Activated naive CD8-positive, alpha-beta T cell treated with anti-CD3 and anti-CD28 coated beads for 36 hours (primary cell): ENCODE measurements around the gene KPNA4. TPM values are rescaled to one million over a fixed set of nuclear protein-coding genes. Genes with fewer than 3 reads are reported as not detected.
"Not testable (repeated sequence)": the region's sequence is repeated elsewhere in the genome, so short reads cannot be mapped to it uniquely, and the experiment has no call there.

ENCODE experiments used
- DNase-seq: peaks from one replicate; pipeline ENCODE4 v3.0.0; 2021
- H3K27ac Mint-ChIP-seq: one replicate; pipeline ENCODE4 v1.8.0; 2022; ENCODE audit warnings: mild to moderate bottlenecking, moderate library complexity, mixed read lengths
- H3K27me3 Mint-ChIP-seq: one replicate; pipeline ENCODE4 v1.8.0; 2022; ENCODE audit warnings: mild to moderate bottlenecking, mixed read lengths
- H3K36me3 Mint-ChIP-seq: one replicate; pipeline ENCODE4 v1.8.0; 2021; ENCODE audit warnings: mild to moderate bottlenecking, mixed read lengths
- H3K4me1 Mint-ChIP-seq: one replicate; pipeline ENCODE4 v1.8.0; 2021; ENCODE audit warnings: mixed read lengths
- H3K4me3 Mint-ChIP-seq: one replicate; pipeline ENCODE4 v1.8.0; 2022; ENCODE audit warnings: mild to moderate bottlenecking, moderate library complexity, mixed read lengths
- H3K9me3 Mint-ChIP-seq: one replicate; pipeline ENCODE4 v1.8.0; 2022; ENCODE audit warnings: mixed read lengths
- total RNA-seq, 2 experiments: library from RNA; stranded (reverse); gene quantifications; one replicate each; pipeline ENCODE4 v1.2.3, GENCODE V29; 2021

KPNA4 gene
- total RNA-seq = 10 to 100 TPM; 64.8 to 67.8 TPM

DNA sequence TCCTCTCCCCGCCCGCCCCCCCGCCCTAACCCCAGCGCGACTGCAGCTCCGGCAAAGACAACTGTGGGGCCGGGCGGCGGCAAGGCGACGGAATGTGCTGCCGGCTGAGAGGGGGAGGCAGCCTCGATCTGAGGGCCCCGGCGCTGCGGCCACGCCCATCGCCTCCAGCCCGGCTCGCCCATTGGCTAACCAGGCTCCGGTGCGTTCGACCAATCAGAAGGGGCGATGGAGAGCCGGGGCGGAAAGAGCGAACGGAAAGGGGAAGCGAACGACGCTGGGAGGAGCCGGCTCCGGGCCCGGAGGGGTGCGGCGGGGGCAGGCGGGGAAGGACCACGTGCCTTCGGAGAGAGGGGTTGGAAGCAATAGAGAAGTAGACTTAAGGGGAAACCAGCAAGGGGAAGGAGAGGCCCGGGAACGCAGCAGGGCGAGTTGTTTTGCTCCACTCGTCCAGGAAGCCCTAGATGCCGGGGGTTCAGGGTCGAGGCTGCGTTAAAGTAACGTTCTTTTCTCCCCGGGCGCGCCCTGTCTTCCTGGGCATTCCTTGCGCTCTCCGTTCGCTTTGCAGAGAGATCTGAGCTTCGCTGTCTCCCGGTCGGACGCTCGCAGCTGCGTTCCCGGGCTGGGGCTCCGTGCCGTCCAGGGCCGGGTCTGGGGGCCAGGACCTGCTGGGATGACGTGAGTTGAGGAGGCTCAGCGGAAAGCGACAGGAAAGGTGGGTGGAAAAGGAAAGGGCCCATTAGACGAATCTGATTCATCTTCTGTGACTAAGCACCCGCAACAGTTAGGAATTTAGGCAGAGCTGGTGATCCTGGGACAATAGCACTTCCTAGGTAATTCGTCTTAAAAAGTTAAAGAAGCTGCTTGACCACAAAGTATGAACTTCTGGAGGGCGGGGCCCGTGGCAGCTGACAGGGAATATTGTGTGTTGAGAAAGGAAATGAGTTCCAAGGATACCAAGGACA, at the start of gene KPNA4:
Gene KPNA4 (minus strand): TSS at position 130 of the 962 bp plus-strand sequence. CDS start 289 bp downstream, outside the sequence.
- H3K36me3 Mint-ChIP-seq = peaks cover 55% of the 10 kb centered on the region
- peaks cover 39% of the 10 kb centered on the region for H3K4me1 Mint-ChIP-seq
- H3K9me3 Mint-ChIP-seq = peaks cover 6% of the 10 kb centered on the region
- peak within 1 kb of the TSS; percentile 97 for H3K27ac Mint-ChIP-seq
- DNase-seq = peak; percentile 97
- H3K4me3 Mint-ChIP-seq = peak within 1 kb of the TSS; percentile 96
- no peaks in the 10 kb centered on the region for H3K27me3 Mint-ChIP-seq

DNA sequence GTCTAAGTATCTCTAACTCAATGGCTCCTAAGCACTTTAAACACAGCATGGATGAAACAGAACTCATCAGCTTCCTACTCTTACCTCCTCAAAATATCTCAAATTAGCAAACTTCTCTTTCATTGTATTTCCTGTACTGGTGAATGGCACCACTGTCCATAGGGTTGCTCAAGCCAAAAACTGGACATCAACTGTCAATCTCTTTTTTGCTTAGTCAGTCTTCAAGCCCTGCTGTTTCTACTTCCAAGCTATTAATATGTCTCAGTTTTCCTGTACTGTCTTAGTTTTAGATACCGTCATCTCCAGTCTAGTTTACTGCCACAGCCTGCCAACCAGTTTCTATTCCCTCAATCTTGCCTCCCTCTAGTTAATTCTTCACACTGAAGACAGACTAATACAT, 48.3 kb upstream of the KPNA4 start:
- Mint-ChIP-seq H3K27ac (no peak overlapping the region), H3K27me3 (peaks cover 21% of the 10 kb centered on the region), H3K36me3 (no peaks in the 10 kb centered on the region), H3K4me1 (no peaks in the 10 kb centered on the region), H3K9me3 (no peaks in the 10 kb centered on the region), H3K4me3 (no peak overlapping the region)
- no peak for DNase-seq

GRCh38 chr3:160612386-160613075, 47.2 kb upstream of the KPNA4 start:
- Mint-ChIP-seq H3K27me3 (peaks cover 15% of the 10 kb centered on the region), H3K27ac (no peak overlapping the region), H3K4me1 (no peaks in the 10 kb centered on the region), H3K9me3 (no peaks in the 10 kb centered on the region), H3K36me3 (no peaks in the 10 kb centered on the region), H3K4me3 (no peak overlapping the region)
- DNase-seq = no peak

DNA sequence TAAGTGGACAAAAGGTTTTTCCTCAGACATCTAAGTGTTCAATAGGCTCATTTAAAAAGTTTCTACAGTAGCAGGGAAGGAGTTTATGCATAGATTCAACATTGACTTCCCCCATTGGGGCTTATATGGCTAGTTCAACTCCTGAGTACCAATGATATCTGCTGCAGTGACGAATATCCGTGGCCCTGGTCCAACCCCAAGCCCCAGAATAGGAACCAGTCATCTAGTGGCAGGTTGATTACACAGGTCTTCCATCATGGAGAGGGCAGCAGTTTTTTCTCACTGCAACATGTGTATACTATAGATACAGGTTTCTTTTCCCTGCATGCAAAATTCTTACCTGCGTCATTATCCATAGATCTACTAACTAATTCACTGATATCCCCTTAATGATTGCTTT, 45.8 kb upstream of the KPNA4 start:
- Mint-ChIP-seq H3K4me3 (no peak overlapping the region), H3K27me3 (peaks cover 15% of the 10 kb centered on the region), H3K4me1 (no peaks in the 10 kb centered on the region), H3K9me3 (no peaks in the 10 kb centered on the region), H3K27ac (no peak overlapping the region), H3K36me3 (no peaks in the 10 kb centered on the region)
- no peak for DNase-seq

DNA sequence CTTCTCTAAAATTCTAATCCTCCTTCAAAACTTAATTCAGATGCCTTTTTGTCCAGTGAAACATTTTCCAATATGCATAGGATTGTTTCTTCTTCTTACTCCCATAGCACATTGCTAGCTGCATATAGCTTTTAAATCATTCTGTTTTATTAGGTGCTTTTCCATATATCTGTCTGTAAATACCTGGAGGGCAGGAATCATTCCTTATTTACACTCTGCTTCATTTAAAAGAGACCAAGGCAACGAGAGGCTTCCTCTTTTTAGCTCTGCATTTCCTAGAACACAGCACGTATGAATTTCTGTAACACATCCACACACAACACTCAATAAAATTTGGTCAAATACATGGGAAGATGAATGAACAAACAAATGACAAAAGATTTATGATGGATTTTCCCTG, 43.5 kb upstream of the KPNA4 start:
- H3K36me3 Mint-ChIP-seq = no peaks in the 10 kb centered on the region
- H3K4me3 Mint-ChIP-seq = no peak overlapping the region
- H3K9me3 Mint-ChIP-seq = peaks cover 4% of the 10 kb centered on the region
- H3K4me1 Mint-ChIP-seq = no peaks in the 10 kb centered on the region
- peaks cover 13% of the 10 kb centered on the region for H3K27me3 Mint-ChIP-seq
- no peak overlapping the region for H3K27ac Mint-ChIP-seq
- no peak for DNase-seq

- Mint-ChIP-seq H3K36me3 (no peaks in the 10 kb centered on the region), H3K27me3 (peaks cover 4% of the 10 kb centered on the region)
Observed at GRCh38 chr3:160607826-160608225, 42.5 kb upstream of the KPNA4 start.

DNA sequence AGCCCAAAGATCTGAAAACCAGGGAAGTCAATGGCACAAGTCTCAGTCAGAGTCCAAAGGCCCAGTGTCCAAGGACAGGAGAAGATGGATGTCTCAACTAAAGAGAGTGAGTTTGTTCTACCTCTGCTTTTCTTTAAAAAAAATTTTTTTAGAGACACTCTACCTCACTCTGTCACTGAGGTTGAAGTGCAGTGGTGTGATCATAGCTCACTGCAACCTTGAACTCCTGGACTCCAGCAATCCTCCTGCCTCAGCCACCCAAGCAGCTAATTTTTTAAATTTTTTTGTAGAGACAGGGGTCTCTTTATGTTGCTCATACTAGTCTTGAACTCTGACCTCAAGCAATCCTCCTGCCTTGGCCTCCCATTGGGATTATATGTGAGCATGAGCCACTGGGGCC, 39.9 kb upstream of the KPNA4 start:
- DNase-seq = no peak

More at GRCh38 chr3:160607826-160608225, 42.5 kb upstream of the KPNA4 start:
- no peak for DNase-seq
- Mint-ChIP-seq H3K4me1 (no peaks in the 10 kb centered on the region), H3K4me3 (no peak overlapping the region), H3K9me3 (peaks cover 4% of the 10 kb centered on the region), H3K27ac (no peak overlapping the region)

GRCh38 chr3:160603845-160604244, 38.5 kb upstream of the KPNA4 start:
- not testable (repeated sequence) for DNase-seq, H3K9me3 Mint-ChIP-seq, H3K36me3 Mint-ChIP-seq, H3K4me3 Mint-ChIP-seq, H3K4me1 Mint-ChIP-seq, H3K27ac Mint-ChIP-seq, H3K27me3 Mint-ChIP-seq

More for the DNA sequence above, 39.9 kb upstream of the KPNA4 start:
- H3K27ac Mint-ChIP-seq = no peak overlapping the region
- H3K9me3 Mint-ChIP-seq = peaks cover 4% of the 10 kb centered on the region
- H3K36me3 Mint-ChIP-seq = no peaks in the 10 kb centered on the region
- H3K27me3 Mint-ChIP-seq = peaks cover 4% of the 10 kb centered on the region
- H3K4me1 Mint-ChIP-seq = no peaks in the 10 kb centered on the region
- no peak overlapping the region for H3K4me3 Mint-ChIP-seq

- H3K4me3 Mint-ChIP-seq = no peak overlapping the region
- H3K27me3 Mint-ChIP-seq = no peaks in the 10 kb centered on the region
- peaks cover 4% of the 10 kb centered on the region for H3K9me3 Mint-ChIP-seq
- H3K4me1 Mint-ChIP-seq = no peaks in the 10 kb centered on the region
- DNase-seq = no peak
- no peak overlapping the region for H3K27ac Mint-ChIP-seq
- H3K36me3 Mint-ChIP-seq = no peaks in the 10 kb centered on the region
Observed at GRCh38 chr3:160602259-160602658, 36.9 kb upstream of the KPNA4 start.

DNA sequence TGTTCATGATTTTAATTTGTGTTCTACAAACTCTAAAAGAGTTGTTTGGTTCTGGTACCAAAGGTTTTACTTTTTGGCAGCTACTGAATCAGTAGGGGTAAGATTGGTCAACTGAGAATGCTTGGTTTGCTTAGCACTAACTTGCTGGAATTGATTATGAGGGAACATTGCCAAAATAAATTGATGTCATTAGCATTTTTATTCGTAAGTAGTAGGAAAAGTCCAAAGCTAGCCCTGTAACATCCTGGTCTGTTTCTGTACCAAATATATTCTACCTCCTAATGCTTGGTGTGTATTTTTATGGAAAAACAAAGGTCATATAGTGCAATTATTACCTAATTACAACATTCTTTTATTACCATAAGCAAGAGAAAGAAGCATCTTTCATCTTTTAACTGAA, 35.9 kb upstream of the KPNA4 start:
- no peak for DNase-seq
- Mint-ChIP-seq H3K4me3 (no peak overlapping the region), H3K4me1 (no peaks in the 10 kb centered on the region), H3K27ac (no peak overlapping the region), H3K27me3 (no peaks in the 10 kb centered on the region), H3K9me3 (peaks cover 4% of the 10 kb centered on the region), H3K36me3 (no peaks in the 10 kb centered on the region)

GRCh38 chr3:160598865-160599264, 33.5 kb upstream of the KPNA4 start:
- no peaks in the 10 kb centered on the region for H3K4me1 Mint-ChIP-seq
- no peaks in the 10 kb centered on the region for H3K9me3 Mint-ChIP-seq
- no peak for DNase-seq
- H3K36me3 Mint-ChIP-seq = no peaks in the 10 kb centered on the region
- H3K4me3 Mint-ChIP-seq = no peak overlapping the region
- no peak overlapping the region for H3K27ac Mint-ChIP-seq
- H3K27me3 Mint-ChIP-seq = no peaks in the 10 kb centered on the region

GRCh38 chr3:160588023-160588422, 22.7 kb upstream of the KPNA4 start:
- Mint-ChIP-seq H3K36me3 (no peaks in the 10 kb centered on the region), H3K4me1 (no peaks in the 10 kb centered on the region), H3K27me3 (peaks cover 25% of the 10 kb centered on the region), H3K27ac (no peak overlapping the region), H3K4me3 (no peak overlapping the region), H3K9me3 (no peaks in the 10 kb centered on the region)
- DNase-seq = no peak

- Mint-ChIP-seq H3K36me3 (no peaks in the 10 kb centered on the region), H3K9me3 (peaks cover 3% of the 10 kb centered on the region), H3K27ac (no peak overlapping the region), H3K27me3 (peaks cover 27% of the 10 kb centered on the region), H3K4me1 (no peaks in the 10 kb centered on the region), H3K4me3 (no peak overlapping the region)
- no peak for DNase-seq
Observed at GRCh38 chr3:160587105-160587504, 21.7 kb upstream of the KPNA4 start.

GRCh38 chr3:160586679-160587078, 21.3 kb upstream of the KPNA4 start:
- Mint-ChIP-seq H3K27ac (no peak overlapping the region), H3K36me3 (peaks cover 3% of the 10 kb centered on the region), H3K27me3 (peaks cover 30% of the 10 kb centered on the region), H3K9me3 (peaks cover 6% of the 10 kb centered on the region), H3K4me3 (no peak overlapping the region), H3K4me1 (no peaks in the 10 kb centered on the region)
- DNase-seq = no peak

GRCh38 chr3:160583451-160583850, 18.1 kb upstream of the KPNA4 start:
- Mint-ChIP-seq H3K4me3 (no peak overlapping the region), H3K4me1 (no peaks in the 10 kb centered on the region), H3K9me3 (peaks cover 11% of the 10 kb centered on the region), H3K27ac (no peak overlapping the region), H3K36me3 (peaks cover 13% of the 10 kb centered on the region), H3K27me3 (peaks cover 28% of the 10 kb centered on the region)
- no peak for DNase-seq
